SK-N-SH (cell line): ENCODE measurements around the gene SNX33. TPM values are rescaled to one million over a fixed set of nuclear protein-coding genes. Genes with fewer than 3 reads are reported as not detected.

Experiments
- CTCF ChIA-PET: fragments of 300-600, 350-600 bp; formaldehyde crosslinking; extraction: SDS; loops from one replicate; lab custom pipeline; 2021; lab: Yijun Ruan, JAX
- POLR2A ChIA-PET: fragments of 350-600 bp; sonication (Branson Sonifier 250); formaldehyde crosslinking; extraction: SDS; loops from one replicate; lab custom pipeline; 2020; ENCODE audit warnings: antibody characterized with exemption, inconsistent platforms; lab: Yijun Ruan, JAX
- DNase-seq: peaks from one replicate; pipeline ENCODE4 v3.0.0; 2012
- H2AFZ ChIP-seq: fragments of 200-600 bp; sonication (generic); 2 replicates; pipeline ENCODE4 v1.8.1; 2016; ENCODE audit warnings: antibody characterized with exemption, mild to moderate bottlenecking, low read depth
- H3F3A ChIP-seq: fragments of 200-600 bp; sonication (generic); replicated peaks from 2 replicates; pipeline ENCODE3; 2016; ENCODE audit warnings: antibody characterized with exemption, mild to moderate bottlenecking; ENCODE audit not compliant: insufficient read depth
- H3K27ac ChIP-seq, 2 experiments: fragments of 200-500 bp in 1 of 2; fragments of 200-600 bp in 1 of 2; sonication (Bioruptor generic) in 1 of 2; sonication (generic), shearing (Covaris generic) in 1 of 2; 2 replicates each; pipeline versions ENCODE4 v1.5.1 to v1.6.1; 2014 to 2016; ENCODE audit warnings: low read depth in 2 of 2, inconsistent platforms in 1 of 2, low read length in 1 of 2, mild to moderate bottlenecking in 1 of 2, mixed read lengths in 1 of 2
- H3K27me3 ChIP-seq: fragments of 200-600 bp; sonication (generic), shearing (Covaris generic); 2 replicates; pipeline ENCODE4 v1.6.1; 2016; ENCODE audit warnings: mixed run types; ENCODE audit not compliant: insufficient read depth
- H3K36me3 ChIP-seq, 2 experiments: fragments of 200-500 bp in 1 of 2; fragments of 200-600 bp in 1 of 2; sonication (Bioruptor generic) in 1 of 2; sonication (generic) in 1 of 2; replicated peaks in 1 of 2; 2 replicates each; pipeline versions ENCODE3 to v1.5.1; 2014 to 2016; ENCODE audit warnings: low read length in 1 of 2, mild to moderate bottlenecking in 1 of 2; ENCODE audit not compliant: insufficient read depth in 2 of 2, control insufficient read depth in 1 of 2
- H3K4me1 ChIP-seq, 2 experiments: fragments of 200-500 bp in 1 of 2; fragments of 200-600 bp in 1 of 2; sonication (Bioruptor generic) in 1 of 2; sonication (generic), shearing (Covaris generic) in 1 of 2; 2 replicates each; pipeline versions ENCODE4 v1.5.1 to v1.6.1; 2014 to 2016; ENCODE audit warnings: low read depth in 1 of 2, low read length in 1 of 2, mixed run types in 1 of 2; ENCODE audit not compliant: insufficient read depth in 2 of 2, control insufficient read depth in 1 of 2
- H3K4me2 ChIP-seq: fragments of 200-600 bp; sonication (generic), shearing (Covaris generic); 2 replicates; pipeline ENCODE4 v1.6.1; 2017; ENCODE audit warnings: mixed run types
- H3K4me3 ChIP-seq, 2 experiments: fragments of 200-500 bp in 1 of 2; fragments of 200-600 bp in 1 of 2; sonication (Bioruptor generic) in 1 of 2; sonication (generic), shearing (Covaris generic) in 1 of 2; 2 replicates each; pipeline versions ENCODE4 v1.5.1 to v1.8.1; 2014 to 2016; ENCODE audit warnings: low read depth in 2 of 2, inconsistent platforms in 1 of 2, low read length in 1 of 2, mild to moderate bottlenecking in 1 of 2, mixed read lengths in 1 of 2, moderate library complexity in 1 of 2
- H3K79me2 ChIP-seq: fragments of 200-600 bp; sonication (generic); 2 replicates; pipeline ENCODE4 v1.8.1; 2017; ENCODE audit warnings: mild to moderate bottlenecking; ENCODE audit not compliant: insufficient read depth
- H3K9ac ChIP-seq: fragments of 200-600 bp; sonication (generic); 2 replicates; pipeline ENCODE4 v1.6.1; 2017; ENCODE audit warnings: mixed run types
- H3K9me2 ChIP-seq: fragments of 200-600 bp; sonication (generic); 2 replicates; pipeline ENCODE4 v1.6.1; 2017; ENCODE audit warnings: mixed run types
- H3K9me3 ChIP-seq: fragments of 200-600 bp; sonication (generic); 2 replicates; pipeline ENCODE4 v1.6.1; 2017; ENCODE audit warnings: mixed run types, mild to moderate bottlenecking, moderate library complexity
- H4K20me1 ChIP-seq: fragments of 200-600 bp; sonication (generic); 2 replicates; pipeline ENCODE4 v1.6.1; 2017; ENCODE audit warnings: mild to moderate bottlenecking, mixed run types; ENCODE audit not compliant: insufficient read depth
- ELF1 ChIP-seq: IDR thresholded peaks from 2 replicates; pipeline ENCODE4 v1.4.0; 2012
- EP300 ChIP-seq, 2 experiments: IDR thresholded peaks; 2 replicates each; pipeline versions ENCODE4 v1.4.0 to v1.6.1; 2012; ENCODE audit warnings: borderline replicate concordance in 1 of 2, low read depth in 1 of 2, low read length in 1 of 2
- EZH2phosphoT487 ChIP-seq: fragments of 200-600 bp; sonication (generic); IDR thresholded peaks from 2 replicates; pipeline ENCODE4 v1.6.1; 2017; ENCODE audit warnings: low read depth, mixed run types, mild to moderate bottlenecking, antibody characterized with exemption, moderate library complexity, borderline replicate concordance
- FOSL2 ChIP-seq: IDR thresholded peaks from 2 replicates; pipeline ENCODE4 v1.4.0; 2012; ENCODE audit warnings: low read depth, mild to moderate bottlenecking, moderate library complexity, borderline replicate concordance
- GATA2 ChIP-seq: sonication (generic); formaldehyde crosslinking; IDR thresholded peaks from 2 replicates; pipeline ENCODE4 v1.5.0; 2020; ENCODE audit warnings: mild to moderate bottlenecking, missing genetic modification reagents
- JUND ChIP-seq: IDR thresholded peaks from 2 replicates; pipeline ENCODE4 v1.4.0; 2012
- MEF2A ChIP-seq: IDR thresholded peaks from 2 replicates; pipeline ENCODE4 v1.4.0; 2012; ENCODE audit warnings: low read depth, borderline replicate concordance
- MXI1 ChIP-seq: IDR thresholded peaks from 2 replicates; pipeline ENCODE4 v1.6.1; 2012; ENCODE audit warnings: mild to moderate bottlenecking, low read depth, low read length, improper control_type of control experiment
- NFIC ChIP-seq: IDR thresholded peaks from 2 replicates; pipeline ENCODE4 v1.4.0; 2012; ENCODE audit warnings: borderline replicate concordance
- POLR2AphosphoS5 ChIP-seq: IDR thresholded peaks from 2 replicates; pipeline ENCODE4 v1.6.1; 2012; ENCODE audit warnings: low read depth, low read length
- RAD21 ChIP-seq: IDR thresholded peaks from 2 replicates; pipeline ENCODE4 v1.6.1; 2012; ENCODE audit warnings: mild to moderate bottlenecking, low read length
- RCOR1 ChIP-seq: fragments of 150-350 bp; IDR thresholded peaks from 2 replicates; pipeline ENCODE4 v1.6.1; 2017; ENCODE audit warnings: antibody characterized with exemption, low read length
- RFX5 ChIP-seq: IDR thresholded peaks from 2 replicates; pipeline ENCODE4 v1.6.1; 2012; ENCODE audit warnings: mild to moderate bottlenecking, improper control_type of control experiment, low read length
- SIN3A ChIP-seq: IDR thresholded peaks from 2 replicates; pipeline ENCODE4 v1.6.1; 2012; ENCODE audit warnings: low read depth, mild to moderate bottlenecking, low read length, moderate library complexity, borderline replicate concordance
- SMC3 ChIP-seq: IDR thresholded peaks from 2 replicates; pipeline ENCODE4 v1.6.1; 2012; ENCODE audit warnings: low read depth, low read length, improper control_type of control experiment
- TCF12 ChIP-seq: IDR thresholded peaks from 2 replicates; pipeline ENCODE4 v1.4.0; 2012
- WGBS: methylation state at CpG from one replicate; pipeline ENCODE4 v1.1.6; 2017; ENCODE audit warnings: low lambda C conversion rate; 5-methylcytosine and 5-hydroxymethylcytosine counted together
- polyA plus RNA-seq, 3 experiments: library from polyadenylated mRNA; depleted of rRNA; stranded (reverse); fragments of >200 nt; gene quantifications; 2 replicates each; pipeline ENCODE4 v1.2.3, GENCODE V29; 2012
- TF ChIP-seq, protein P1 (sequence below): fragments of 200-600 bp; sonication (generic); IDR thresholded peaks from 2 replicates; pipeline ENCODE4 v1.6.1; 2017; ENCODE audit warnings: antibody characterized with exemption, mild to moderate bottlenecking, moderate library complexity
- TF ChIP-seq, protein P2 (sequence below): fragments of 150-350 bp; IDR thresholded peaks from 2 replicates; pipeline ENCODE4 v1.6.1; 2017; ENCODE audit warnings: antibody characterized with exemption, low read length, low read depth, borderline replicate concordance
- TF ChIP-seq, protein P3 (sequence below): fragments of 150-350 bp; IDR thresholded peaks from 2 replicates; pipeline ENCODE4 v1.6.1; 2016; ENCODE audit warnings: mild to moderate bottlenecking, low read depth, low read length
- TF ChIP-seq, protein P4 (sequence below): IDR thresholded peaks from 2 replicates; pipeline ENCODE4 v1.4.0; 2012; ENCODE audit warnings: low read depth, borderline replicate concordance

The SNX33 gene
- polyA plus RNA-seq, 1 of the 3 experiments (the other 2 are of a cell fraction) = 7.7 TPM

DNA sequence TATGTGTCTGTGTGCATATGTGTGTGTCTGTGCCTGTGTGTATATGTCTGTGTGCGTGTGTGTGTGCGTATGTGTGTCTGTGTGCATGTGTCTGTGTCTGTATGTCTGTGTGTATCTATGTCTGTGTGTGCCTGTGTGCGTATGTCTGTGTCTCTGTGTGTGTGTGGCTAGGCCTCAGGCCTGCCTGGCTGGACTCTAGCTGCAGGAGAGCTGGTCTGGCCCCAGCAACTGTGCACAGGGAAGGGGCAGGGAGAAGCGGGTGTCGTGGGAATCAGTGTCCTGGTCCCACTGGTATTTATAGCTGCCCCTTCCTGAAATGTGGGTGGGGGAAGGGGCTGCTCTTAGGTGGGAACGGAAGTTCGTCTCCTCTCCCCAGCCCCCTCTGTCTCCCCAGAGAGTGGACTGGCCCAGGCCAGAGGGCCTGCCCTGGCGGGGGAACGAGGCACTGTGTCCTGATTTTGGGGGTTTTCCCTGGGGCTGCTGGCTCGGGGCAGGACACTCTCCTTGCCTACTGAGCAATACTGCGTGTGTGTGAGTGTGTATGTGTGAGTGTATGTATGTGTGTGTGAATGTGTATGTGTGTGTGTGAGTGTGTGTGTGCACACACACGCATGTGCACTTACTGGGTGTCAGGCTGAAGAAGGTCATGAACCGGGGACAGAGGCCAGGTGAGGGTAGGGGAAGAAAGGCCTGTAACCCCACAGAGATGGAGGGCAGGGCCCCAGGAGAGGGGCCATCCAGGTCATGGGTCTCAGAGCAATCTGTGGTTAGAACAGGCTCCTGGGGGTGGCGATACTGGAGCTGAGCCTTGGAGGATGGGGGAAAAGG, 58.4 kb downstream of the SNX33 start:
- Histone ChIP-seq H3F3A (peaks cover 14% of the 10 kb centered on the region), H3K36me3 (no peaks in the 10 kb centered on the region), H2AFZ (no peak overlapping the region; the same call in 1 of the 2 replicates), H3K9me3 (no peaks in the 10 kb centered on the region), H3K79me2 (no peaks in the 10 kb centered on the region), H3K27me3 (no peaks in the 10 kb centered on the region), H3K4me3 (no peak overlapping the region), H3K4me1 (peaks cover 10 to 42% of the 10 kb centered on the region in 2 experiments; a peak in 3 of 4 replicates), H3K9ac (no peak overlapping the region), H3K27ac (no peak overlapping the region; a peak in 1 of 4 replicates), H4K20me1 (no peaks in the 10 kb centered on the region), H3K4me2 (no peak overlapping the region)
- ChIA-PET CTCF (interaction anchor here (0.6 to 0.8 kb wide), 2 partner anchors 26 kb away, joined by 3 read pairs; no protein-coding TSS in a partner anchor), POLR2A (no interaction called here)
- DNase-seq = no peak
- TF ChIP-seq MXI1 (no peak), SIN3A (no peak), RAD21 (no peak), EZH2phosphoT487 (no peak), EP300 (IDR thresholded peaks at IDR 0.05; ENCODE audit: borderline replicate concordance in 1 of 2, low read depth in 1 of 2, low read length in 1 of 2) (no peak), ELF1 (no peak), JUND (no peak), GATA2 (CRISPR knock-in tag) (no peak), POLR2AphosphoS5 (no peak), RFX5 (no peak), TCF12 (no peak), SMC3 (no peak), RCOR1 (no peak), FOSL2 (no peak), MEF2A (no peak), NFIC (no peak)
- TF ChIP-seq, protein P1, sequence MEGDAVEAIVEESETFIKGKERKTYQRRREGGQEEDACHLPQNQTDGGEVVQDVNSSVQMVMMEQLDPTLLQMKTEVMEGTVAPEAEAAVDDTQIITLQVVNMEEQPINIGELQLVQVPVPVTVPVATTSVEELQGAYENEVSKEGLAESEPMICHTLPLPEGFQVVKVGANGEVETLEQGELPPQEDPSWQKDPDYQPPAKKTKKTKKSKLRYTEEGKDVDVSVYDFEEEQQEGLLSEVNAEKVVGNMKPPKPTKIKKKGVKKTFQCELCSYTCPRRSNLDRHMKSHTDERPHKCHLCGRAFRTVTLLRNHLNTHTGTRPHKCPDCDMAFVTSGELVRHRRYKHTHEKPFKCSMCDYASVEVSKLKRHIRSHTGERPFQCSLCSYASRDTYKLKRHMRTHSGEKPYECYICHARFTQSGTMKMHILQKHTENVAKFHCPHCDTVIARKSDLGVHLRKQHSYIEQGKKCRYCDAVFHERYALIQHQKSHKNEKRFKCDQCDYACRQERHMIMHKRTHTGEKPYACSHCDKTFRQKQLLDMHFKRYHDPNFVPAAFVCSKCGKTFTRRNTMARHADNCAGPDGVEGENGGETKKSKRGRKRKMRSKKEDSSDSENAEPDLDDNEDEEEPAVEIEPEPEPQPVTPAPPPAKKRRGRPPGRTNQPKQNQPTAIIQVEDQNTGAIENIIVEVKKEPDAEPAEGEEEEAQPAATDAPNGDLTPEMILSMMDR = no peak
- TF ChIP-seq, protein P2, sequence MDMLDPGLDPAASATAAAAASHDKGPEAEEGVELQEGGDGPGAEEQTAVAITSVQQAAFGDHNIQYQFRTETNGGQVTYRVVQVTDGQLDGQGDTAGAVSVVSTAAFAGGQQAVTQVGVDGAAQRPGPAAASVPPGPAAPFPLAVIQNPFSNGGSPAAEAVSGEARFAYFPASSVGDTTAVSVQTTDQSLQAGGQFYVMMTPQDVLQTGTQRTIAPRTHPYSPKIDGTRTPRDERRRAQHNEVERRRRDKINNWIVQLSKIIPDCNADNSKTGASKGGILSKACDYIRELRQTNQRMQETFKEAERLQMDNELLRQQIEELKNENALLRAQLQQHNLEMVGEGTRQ = no peak
- TF ChIP-seq, protein P3, sequence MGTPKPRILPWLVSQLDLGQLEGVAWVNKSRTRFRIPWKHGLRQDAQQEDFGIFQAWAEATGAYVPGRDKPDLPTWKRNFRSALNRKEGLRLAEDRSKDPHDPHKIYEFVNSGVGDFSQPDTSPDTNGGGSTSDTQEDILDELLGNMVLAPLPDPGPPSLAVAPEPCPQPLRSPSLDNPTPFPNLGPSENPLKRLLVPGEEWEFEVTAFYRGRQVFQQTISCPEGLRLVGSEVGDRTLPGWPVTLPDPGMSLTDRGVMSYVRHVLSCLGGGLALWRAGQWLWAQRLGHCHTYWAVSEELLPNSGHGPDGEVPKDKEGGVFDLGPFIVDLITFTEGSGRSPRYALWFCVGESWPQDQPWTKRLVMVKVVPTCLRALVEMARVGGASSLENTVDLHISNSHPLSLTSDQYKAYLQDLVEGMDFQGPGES = no peak
- TF ChIP-seq, protein P4, sequence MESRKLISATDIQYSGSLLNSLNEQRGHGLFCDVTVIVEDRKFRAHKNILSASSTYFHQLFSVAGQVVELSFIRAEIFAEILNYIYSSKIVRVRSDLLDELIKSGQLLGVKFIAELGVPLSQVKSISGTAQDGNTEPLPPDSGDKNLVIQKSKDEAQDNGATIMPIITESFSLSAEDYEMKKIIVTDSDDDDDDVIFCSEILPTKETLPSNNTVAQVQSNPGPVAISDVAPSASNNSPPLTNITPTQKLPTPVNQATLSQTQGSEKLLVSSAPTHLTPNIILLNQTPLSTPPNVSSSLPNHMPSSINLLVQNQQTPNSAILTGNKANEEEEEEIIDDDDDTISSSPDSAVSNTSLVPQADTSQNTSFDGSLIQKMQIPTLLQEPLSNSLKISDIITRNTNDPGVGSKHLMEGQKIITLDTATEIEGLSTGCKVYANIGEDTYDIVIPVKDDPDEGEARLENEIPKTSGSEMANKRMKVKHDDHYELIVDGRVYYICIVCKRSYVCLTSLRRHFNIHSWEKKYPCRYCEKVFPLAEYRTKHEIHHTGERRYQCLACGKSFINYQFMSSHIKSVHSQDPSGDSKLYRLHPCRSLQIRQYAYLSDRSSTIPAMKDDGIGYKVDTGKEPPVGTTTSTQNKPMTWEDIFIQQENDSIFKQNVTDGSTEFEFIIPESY = no peak
- TF ChIP-seq, all 33 proteins: peak for 0
- 90% methylated on average over 14 of the region's 14 CpGs for WGBS
- no peaks in the 10 kb centered on the region for H3K9me2 ChIP-seq
